ENCODE measurements around the gene CTNNA1. TPM values are rescaled to one million over a fixed set of nuclear protein-coding genes. Genes with fewer than 3 reads are reported as not detected.
"Not testable (repeated sequence)": the region's sequence is repeated elsewhere in the genome, so short reads cannot be mapped to it uniquely, and the experiment has no call there.

CTNNA1 gene
- total RNA-seq, 1 donor from 2014 or later, result 282 TPM

- no peak for TF ChIP-seq CTCF (conservative IDR thresholded peaks at IDR 0.05)
- Mint-ChIP-seq H3K4me3 (no peak overlapping the region), H3K9me3 (no peaks in the 10 kb centered on the region), H3K4me1 (peaks cover 29% of the 10 kb centered on the region), H3K36me3 (ENCODE audit: low read depth) (peaks cover 21% of the 10 kb centered on the region), H3K27ac (ENCODE audit: unreplicated experiment) (no peak overlapping the region), H3K27me3 (ENCODE audit: low read depth) (no peaks in the 10 kb centered on the region)
- DNase-seq (ENCODE audit: low read depth, low spot score), result no peak
These were observed 10.0 kb downstream of the CTNNA1 start for GRCh38 chr5:138763037-138763778.

GRCh38 chr5:138770291-138770690 is 17.1 kb downstream of the CTNNA1 start:
- Mint-ChIP-seq H3K36me3 (ENCODE audit: low read depth) (peaks cover 10% of the 10 kb centered on the region), H3K27ac (ENCODE audit: unreplicated experiment) (peak overlapping the region; percentile 47), H3K27me3 (ENCODE audit: low read depth) (no peaks in the 10 kb centered on the region), H3K4me1 (peaks cover 40% of the 10 kb centered on the region), H3K4me3 (peak overlapping the region; percentile 29), H3K9me3 (peaks cover 3% of the 10 kb centered on the region)
- DNase-seq (ENCODE audit: low read depth, low spot score), result no peak
- TF ChIP-seq CTCF (conservative IDR thresholded peaks at IDR 0.05), result no peak

GRCh38 chr5:138770977-138771376 is 17.8 kb downstream of the CTNNA1 start:
- H3K27ac Mint-ChIP-seq (ENCODE audit: unreplicated experiment), result no peak overlapping the region
- H3K4me1 Mint-ChIP-seq, result peaks cover 38% of the 10 kb centered on the region

GRCh38 chr5:138772986-138773594 is 19.9 kb downstream of the CTNNA1 start:
- TF ChIP-seq CTCF (conservative IDR thresholded peaks at IDR 0.05), result no peak
- Mint-ChIP-seq H3K4me1 (peaks cover 31% of the 10 kb centered on the region), H3K27me3 (ENCODE audit: low read depth) (no peaks in the 10 kb centered on the region), H3K4me3 (no peak overlapping the region), H3K27ac (ENCODE audit: unreplicated experiment) (no peak overlapping the region), H3K9me3 (peaks cover 3% of the 10 kb centered on the region), H3K36me3 (ENCODE audit: low read depth) (peaks cover 17% of the 10 kb centered on the region)
- no peak for DNase-seq (ENCODE audit: low read depth, low spot score)

More at GRCh38 chr5:138770977-138771376, 17.8 kb downstream of the CTNNA1 start:
- no peak for DNase-seq (ENCODE audit: low read depth, low spot score)
- Mint-ChIP-seq H3K4me3 (peak overlapping the region; percentile 0), H3K27me3 (ENCODE audit: low read depth) (no peaks in the 10 kb centered on the region), H3K36me3 (ENCODE audit: low read depth) (peaks cover 13% of the 10 kb centered on the region), H3K9me3 (peaks cover 3% of the 10 kb centered on the region)
- TF ChIP-seq CTCF (conservative IDR thresholded peaks at IDR 0.05), result no peak

- peaks cover 36% of the 10 kb centered on the region for H3K4me1 Mint-ChIP-seq
- not testable (repeated sequence) for H3K27me3 Mint-ChIP-seq (ENCODE audit: low read depth); DNase-seq (ENCODE audit: low read depth, low spot score); H3K4me3 Mint-ChIP-seq; H3K27ac Mint-ChIP-seq (ENCODE audit: unreplicated experiment); H3K9me3 Mint-ChIP-seq
- peaks cover 23% of the 10 kb centered on the region for H3K36me3 Mint-ChIP-seq (ENCODE audit: low read depth)
These were observed 20.4 kb downstream of the CTNNA1 start for GRCh38 chr5:138773624-138774023.

GRCh38 chr5:138775034-138775433 is 21.8 kb downstream of the CTNNA1 start:
- H3K27ac Mint-ChIP-seq (ENCODE audit: unreplicated experiment), result no peak overlapping the region
- no peak overlapping the region for H3K4me3 Mint-ChIP-seq
- H3K4me1 Mint-ChIP-seq, result peaks cover 34% of the 10 kb centered on the region
- H3K36me3 Mint-ChIP-seq (ENCODE audit: low read depth), result peaks cover 26% of the 10 kb centered on the region
- no peak for DNase-seq (ENCODE audit: low read depth, low spot score)
- TF ChIP-seq CTCF (conservative IDR thresholded peaks at IDR 0.05), result no peak
- H3K27me3 Mint-ChIP-seq (ENCODE audit: low read depth), result no peaks in the 10 kb centered on the region
- peaks cover 7% of the 10 kb centered on the region for H3K9me3 Mint-ChIP-seq
